ENCODE measurements around the gene IL17REL. TPM values are rescaled to one million over a fixed set of nuclear protein-coding genes. Genes with fewer than 3 reads are reported as not detected.

IL17REL gene
- total RNA-seq, 4 donors from 2014 or later, result not detected

DNA sequence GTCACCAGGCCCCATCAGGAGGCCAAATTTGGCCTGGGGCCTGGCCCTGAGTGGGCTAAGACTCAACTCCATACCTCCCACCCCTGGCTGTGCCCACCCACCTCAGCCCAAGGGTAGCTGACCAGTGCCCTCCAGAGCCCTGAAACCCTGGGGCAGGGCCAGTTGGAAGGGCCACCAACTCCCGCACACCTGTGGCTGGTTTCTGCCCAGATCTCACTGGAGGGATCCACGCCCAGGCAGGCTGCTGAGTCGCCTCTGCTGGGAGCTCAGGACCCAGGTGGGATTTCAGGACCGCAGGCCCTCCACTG, 60.9 kb downstream of the IL17REL start:
- Histone ChIP-seq H3K27me3 (no peaks in the 10 kb centered on the region), H3K4me3 (no peak overlapping the region), H3K4me1 (peaks cover 0 to 39% (median 19%) of the 10 kb centered on the region in 3 donors), H3K9me3 (no peaks in the 10 kb centered on the region), H3K36me3 (no peaks in the 10 kb centered on the region), H3K27ac (peak overlapping the region in 2 of 4 donors; percentile 10 to 70)
- no CpG with 5 or more reads among the region's 4 CpGs for WGBS, 2 donors (ENCODE audit: low coverage in 1 of 2)
- TF ChIP-seq POLR2A (IDR thresholded peaks at IDR 0.05) (no peak), EP300 (IDR thresholded peaks at IDR 0.05) (no peak), POLR2AphosphoS5 (IDR thresholded peaks at IDR 0.05) (no peak)
- TF ChIP-seq, protein P1, sequence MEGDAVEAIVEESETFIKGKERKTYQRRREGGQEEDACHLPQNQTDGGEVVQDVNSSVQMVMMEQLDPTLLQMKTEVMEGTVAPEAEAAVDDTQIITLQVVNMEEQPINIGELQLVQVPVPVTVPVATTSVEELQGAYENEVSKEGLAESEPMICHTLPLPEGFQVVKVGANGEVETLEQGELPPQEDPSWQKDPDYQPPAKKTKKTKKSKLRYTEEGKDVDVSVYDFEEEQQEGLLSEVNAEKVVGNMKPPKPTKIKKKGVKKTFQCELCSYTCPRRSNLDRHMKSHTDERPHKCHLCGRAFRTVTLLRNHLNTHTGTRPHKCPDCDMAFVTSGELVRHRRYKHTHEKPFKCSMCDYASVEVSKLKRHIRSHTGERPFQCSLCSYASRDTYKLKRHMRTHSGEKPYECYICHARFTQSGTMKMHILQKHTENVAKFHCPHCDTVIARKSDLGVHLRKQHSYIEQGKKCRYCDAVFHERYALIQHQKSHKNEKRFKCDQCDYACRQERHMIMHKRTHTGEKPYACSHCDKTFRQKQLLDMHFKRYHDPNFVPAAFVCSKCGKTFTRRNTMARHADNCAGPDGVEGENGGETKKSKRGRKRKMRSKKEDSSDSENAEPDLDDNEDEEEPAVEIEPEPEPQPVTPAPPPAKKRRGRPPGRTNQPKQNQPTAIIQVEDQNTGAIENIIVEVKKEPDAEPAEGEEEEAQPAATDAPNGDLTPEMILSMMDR (IDR thresholded peaks at IDR 0.05), result no peak
- ATAC-seq, result no peak

- no peak for ATAC-seq
- Histone ChIP-seq H3K9me3 (no peaks in the 10 kb centered on the region), H3K27ac (peak overlapping the region in 1 of 4 donors; percentile 70), H3K4me1 (peaks cover 0 to 39% (median 19%) of the 10 kb centered on the region in 3 donors), H3K36me3 (no peaks in the 10 kb centered on the region), H3K27me3 (no peaks in the 10 kb centered on the region), H3K4me3 (no peak overlapping the region)
- WGBS, 2 donors (ENCODE audit: low coverage in 1 of 2), result 30% methylated on average over 2 of the region's 28 CpGs; no CpG with 5 or more reads in 1 of the 2 donors
- no peak for TF ChIP-seq POLR2AphosphoS5 (IDR thresholded peaks at IDR 0.05)
- TF ChIP-seq POLR2A (IDR thresholded peaks at IDR 0.05), result no peak
- TF ChIP-seq, protein P1 (IDR thresholded peaks at IDR 0.05), result no peak
- no peak for TF ChIP-seq EP300 (IDR thresholded peaks at IDR 0.05)
Observed at GRCh38 chr22:49951000-49951677, 61.4 kb downstream of the IL17REL start.

- no peak for ATAC-seq
- H3K4me3 ChIP-seq, result no peak overlapping the region
- no peak overlapping the region for H3K27ac ChIP-seq
- H3K9me3 ChIP-seq, result no peaks in the 10 kb centered on the region
- H3K36me3 ChIP-seq, result no peaks in the 10 kb centered on the region
- 0% methylated on average over 1 of the region's 18 CpGs; no CpG with 5 or more reads in 1 of the 2 donors for WGBS, 2 donors (ENCODE audit: low coverage in 1 of 2)
- TF ChIP-seq POLR2A (IDR thresholded peaks at IDR 0.05) (no peak), POLR2AphosphoS5 (IDR thresholded peaks at IDR 0.05) (no peak), EP300 (IDR thresholded peaks at IDR 0.05) (no peak)
- TF ChIP-seq, protein P1 (IDR thresholded peaks at IDR 0.05), result no peak
- H3K4me1 ChIP-seq, result peaks cover 0 to 35% (median 19%) of the 10 kb centered on the region in 3 donors
- no peaks in the 10 kb centered on the region for H3K27me3 ChIP-seq
Observed at GRCh38 chr22:49950396-49950994, 62.1 kb downstream of the IL17REL start.

DNA sequence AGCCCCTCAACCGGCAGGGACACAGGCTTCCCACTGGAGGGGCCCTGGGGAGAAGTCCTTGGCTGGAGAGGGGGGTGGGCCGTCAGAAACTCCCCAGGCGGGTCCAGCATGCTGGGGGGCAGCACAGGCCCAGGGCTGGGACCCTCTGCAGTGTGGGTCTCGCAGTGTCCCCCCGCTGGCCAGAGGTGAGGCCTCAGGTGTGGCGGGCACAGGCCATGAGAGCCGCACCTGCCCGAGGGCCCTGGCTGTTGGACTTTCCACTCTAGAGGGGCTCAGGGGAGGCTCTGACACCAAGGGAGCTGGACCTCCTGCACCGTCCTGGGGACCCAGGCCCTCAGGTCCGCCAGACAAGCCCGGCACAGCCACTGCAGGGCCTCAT, 62.7 kb downstream of the IL17REL start:
- Histone ChIP-seq H3K9me3 (no peaks in the 10 kb centered on the region), H3K4me3 (no peak overlapping the region), H3K4me1 (peaks cover 0 to 30% (median 19%) of the 10 kb centered on the region in 3 donors), H3K36me3 (no peaks in the 10 kb centered on the region), H3K27me3 (no peaks in the 10 kb centered on the region), H3K27ac (no peak overlapping the region)
- WGBS, 2 donors (ENCODE audit: low coverage in 1 of 2), result no CpG with 5 or more reads among the region's 11 CpGs
- TF ChIP-seq, protein P1 (IDR thresholded peaks at IDR 0.05), result no peak
- no peak for TF ChIP-seq EP300 (IDR thresholded peaks at IDR 0.05)
- no peak for TF ChIP-seq POLR2A (IDR thresholded peaks at IDR 0.05)
- no peak for TF ChIP-seq POLR2AphosphoS5 (IDR thresholded peaks at IDR 0.05)
- ATAC-seq, result no peak
